Endodermal cell (in vitro differentiated cells): Measurements from ENCODE around the gene PREX1. TPM values are rescaled to one million over a fixed set of nuclear protein-coding genes. Genes with fewer than 3 reads are reported as not detected.

Experiments used
- DNase-seq: peaks from one replicate; pipeline ENCODE4 v3.0.0-alpha.2; 2017
- H3K27ac ChIP-seq: 2 replicates; pipeline ENCODE4 v1.5.1; 2013; ENCODE audit warnings: mild to moderate bottlenecking, low read depth, low read length, moderate library complexity
- H3K27me3 ChIP-seq: 2 replicates; pipeline ENCODE4 v1.6.1; 2013; ENCODE audit warnings: mild to moderate bottlenecking, low read length, moderate library complexity; ENCODE audit not compliant: insufficient read depth, control insufficient read depth, poor library complexity, severe bottlenecking
- H3K36me3 ChIP-seq: 2 replicates; pipeline ENCODE4 v1.7.0; 2013; ENCODE audit warnings: mild to moderate bottlenecking, low read length, moderate library complexity; ENCODE audit not compliant: control insufficient read depth, insufficient read depth
- H3K4me1 ChIP-seq: one replicate; pipeline ENCODE4 v1.7.0; 2013; ENCODE audit warnings: low read length; ENCODE audit not compliant: control insufficient read depth, insufficient read depth
- H3K4me3 ChIP-seq: 2 replicates; pipeline ENCODE4 v1.5.1; 2013; ENCODE audit warnings: mild to moderate bottlenecking, low read length, moderate library complexity
- H3K9ac ChIP-seq: 2 replicates; pipeline ENCODE4 v1.6.1; 2013; ENCODE audit warnings: mild to moderate bottlenecking, low read length, moderate library complexity; ENCODE audit not compliant: poor library complexity, severe bottlenecking; ENCODE audit errors: extremely low read depth
- H3K9me3 ChIP-seq: 2 replicates; pipeline ENCODE4 v1.6.1; 2013; ENCODE audit warnings: mild to moderate bottlenecking, low read length, moderate library complexity; ENCODE audit not compliant: control insufficient read depth
- H3K27ac Mint-ChIP-seq: 2 replicates; pipeline ENCODE4 v1.8.0; 2020; ENCODE audit warnings: mixed read lengths
- H3K27me3 Mint-ChIP-seq: 2 replicates; pipeline ENCODE4 v1.8.0; 2021; ENCODE audit warnings: mild to moderate bottlenecking, mixed read lengths; ENCODE audit not compliant: insufficient read depth
- H3K36me3 Mint-ChIP-seq: 2 replicates; pipeline ENCODE4 v1.8.0; 2020; ENCODE audit warnings: low read depth, mixed read lengths
- H3K4me1 Mint-ChIP-seq: 2 replicates; pipeline ENCODE4 v1.8.0; 2020; ENCODE audit warnings: mixed read lengths
- H3K4me3 Mint-ChIP-seq: 2 replicates; pipeline ENCODE4 v1.8.0; 2020; ENCODE audit warnings: mild to moderate bottlenecking, moderate library complexity, mixed read lengths
- H3K9me3 Mint-ChIP-seq: 2 replicates; pipeline ENCODE4 v1.8.0; 2020; ENCODE audit warnings: mild to moderate bottlenecking, mixed read lengths
- WGBS, 2 experiments: methylation state at CpG; one replicate each; pipeline versions ENCODE4 v1.1.5 to v1.1.7; 2013; ENCODE audit warnings: missing lambda C conversion rate in 2 of 2, mixed read lengths in 1 of 2; ENCODE audit not compliant: insufficient coverage in 1 of 2, insufficient read length in 1 of 2; 5-methylcytosine and 5-hydroxymethylcytosine counted together
- total RNA-seq, 2 donors: library from RNA; stranded (reverse); fragmentation: NEBNext Ultra II Directional in 1 of 2; extraction: Animal tissue kit (Norgen Biotek cat#: 25700) in 1 of 2; gene quantifications; 2 replicates in 1 of 2; 3 replicates in 1 of 2; pipeline ENCODE4 v1.2.1, GENCODE V29; 2021
- TF ChIP-seq, protein P1 (sequence below): fragments of 200-600 bp; sonication (generic); conservative IDR thresholded peaks from 2 replicates; pipeline ENCODE4 v1.5.0; 2021; ENCODE audit warnings: antibody characterized with exemption, mild to moderate bottlenecking

Gene PREX1
- total RNA-seq, 2 donors from 2014 or later = 65.3 to 70.5 TPM

DNA sequence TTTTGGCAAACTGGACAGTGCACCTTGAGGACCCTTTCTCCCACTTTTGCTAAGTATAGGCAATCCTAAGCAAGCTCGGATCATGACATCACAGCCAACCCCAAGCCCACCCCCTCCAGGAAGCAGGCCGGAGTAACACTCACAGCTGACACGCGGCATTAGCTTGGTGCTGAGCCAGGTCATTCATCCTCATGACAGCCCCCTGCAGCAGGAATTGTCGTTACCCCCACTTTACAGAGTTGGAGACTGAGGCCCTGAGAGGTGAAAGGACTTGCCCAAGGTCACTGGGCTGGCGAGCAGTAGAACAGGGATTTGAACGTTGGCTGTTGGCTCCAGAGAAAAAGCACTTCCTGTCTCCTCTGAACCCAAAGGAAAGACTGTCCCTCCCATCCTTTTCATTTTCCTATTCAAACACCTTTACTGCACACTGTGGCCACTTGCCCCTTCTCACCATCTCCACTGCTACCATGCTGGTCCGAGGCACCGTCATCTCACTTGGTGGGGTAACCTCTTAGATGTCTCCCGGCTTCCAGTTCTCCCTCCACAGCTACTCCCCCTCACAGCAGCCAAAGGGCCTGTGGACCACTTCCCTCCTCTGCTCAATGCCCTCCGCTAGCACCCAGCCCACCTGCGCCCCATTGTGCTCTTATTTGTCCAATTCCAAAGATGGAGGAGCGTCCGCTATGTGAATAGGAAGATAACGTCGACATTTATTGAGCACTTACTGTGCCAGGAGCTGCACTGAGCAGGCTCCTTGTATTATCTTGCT lies 84.7 kb downstream of the PREX1 start:
- Histone ChIP-seq H3K27ac (no peak overlapping the region), H3K9ac (no peak overlapping the region), H3K36me3 (peaks cover 71% of the 10 kb centered on the region), H3K27me3 (no peaks in the 10 kb centered on the region), H3K4me3 (no peak overlapping the region), H3K9me3 (no peaks in the 10 kb centered on the region), H3K4me1 (no peaks in the 10 kb centered on the region)
- no peaks in the 10 kb centered on the region for H3K27me3 Mint-ChIP-seq
- no peak for DNase-seq
- no peaks in the 10 kb centered on the region for H3K9me3 Mint-ChIP-seq
- 91 to 94% methylated on average over 15 to 16 of the region's 16 CpGs for WGBS, 2 experiments
- peaks cover 55% of the 10 kb centered on the region for H3K36me3 Mint-ChIP-seq
- H3K27ac Mint-ChIP-seq = no peak overlapping the region
- H3K4me1 Mint-ChIP-seq = peaks cover 5% of the 10 kb centered on the region
- H3K4me3 Mint-ChIP-seq = no peak overlapping the region
- TF ChIP-seq, protein P1, sequence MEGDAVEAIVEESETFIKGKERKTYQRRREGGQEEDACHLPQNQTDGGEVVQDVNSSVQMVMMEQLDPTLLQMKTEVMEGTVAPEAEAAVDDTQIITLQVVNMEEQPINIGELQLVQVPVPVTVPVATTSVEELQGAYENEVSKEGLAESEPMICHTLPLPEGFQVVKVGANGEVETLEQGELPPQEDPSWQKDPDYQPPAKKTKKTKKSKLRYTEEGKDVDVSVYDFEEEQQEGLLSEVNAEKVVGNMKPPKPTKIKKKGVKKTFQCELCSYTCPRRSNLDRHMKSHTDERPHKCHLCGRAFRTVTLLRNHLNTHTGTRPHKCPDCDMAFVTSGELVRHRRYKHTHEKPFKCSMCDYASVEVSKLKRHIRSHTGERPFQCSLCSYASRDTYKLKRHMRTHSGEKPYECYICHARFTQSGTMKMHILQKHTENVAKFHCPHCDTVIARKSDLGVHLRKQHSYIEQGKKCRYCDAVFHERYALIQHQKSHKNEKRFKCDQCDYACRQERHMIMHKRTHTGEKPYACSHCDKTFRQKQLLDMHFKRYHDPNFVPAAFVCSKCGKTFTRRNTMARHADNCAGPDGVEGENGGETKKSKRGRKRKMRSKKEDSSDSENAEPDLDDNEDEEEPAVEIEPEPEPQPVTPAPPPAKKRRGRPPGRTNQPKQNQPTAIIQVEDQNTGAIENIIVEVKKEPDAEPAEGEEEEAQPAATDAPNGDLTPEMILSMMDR = no peak

DNA sequence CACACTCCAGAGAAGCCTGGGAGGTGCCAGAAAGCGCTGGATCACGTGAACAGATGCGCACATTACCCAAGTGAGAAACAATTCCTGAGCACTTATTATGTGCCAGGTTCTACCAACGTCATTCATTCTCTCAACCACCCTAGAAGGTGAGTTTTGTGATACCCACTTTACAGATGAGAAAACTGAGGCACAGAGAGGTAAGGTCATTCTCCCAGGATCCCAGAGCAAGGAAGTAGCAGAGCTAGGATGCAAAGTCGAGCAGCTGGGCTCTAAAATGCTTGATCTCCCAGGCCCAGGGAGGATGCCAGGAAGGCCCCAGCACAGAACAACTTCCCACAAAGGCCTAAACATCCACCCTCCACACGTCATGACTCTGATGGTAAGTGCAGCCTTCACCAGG lies 85.6 kb downstream of the PREX1 start:
- no peak overlapping the region for H3K27ac Mint-ChIP-seq

DNA sequence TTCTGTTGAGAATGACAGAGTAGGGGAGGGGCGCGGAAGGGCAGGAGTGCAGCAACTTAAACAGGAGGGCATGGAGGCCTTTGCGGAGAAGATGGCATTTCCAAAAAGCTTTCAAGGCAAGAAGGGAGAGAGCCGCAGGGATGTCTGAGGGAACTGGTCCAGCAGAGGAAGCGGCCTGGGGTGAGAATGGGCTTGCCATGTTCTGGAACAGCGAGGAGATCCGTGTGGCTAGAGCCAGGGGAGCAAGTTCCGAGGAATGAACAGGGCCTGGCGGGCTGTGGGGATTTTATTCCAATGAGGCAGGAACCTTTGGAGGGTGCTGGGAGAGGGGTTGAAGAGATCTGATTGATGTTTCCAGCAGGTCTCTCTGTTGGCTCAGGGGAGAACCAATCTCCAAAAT lies 86.1 kb downstream of the PREX1 start:
- Mint-ChIP-seq H3K9me3 (no peaks in the 10 kb centered on the region), H3K4me1 (no peaks in the 10 kb centered on the region), H3K36me3 (peaks cover 69% of the 10 kb centered on the region), H3K4me3 (no peak overlapping the region), H3K27ac (no peak overlapping the region), H3K27me3 (no peaks in the 10 kb centered on the region)
- Histone ChIP-seq H3K9ac (no peak overlapping the region), H3K4me1 (no peaks in the 10 kb centered on the region), H3K4me3 (no peak overlapping the region), H3K27me3 (no peaks in the 10 kb centered on the region), H3K27ac (no peak overlapping the region), H3K36me3 (peaks cover 79% of the 10 kb centered on the region), H3K9me3 (no peaks in the 10 kb centered on the region)
- 95 to 98% methylated on average over 9 of the region's 9 CpGs for WGBS, 2 experiments
- TF ChIP-seq, protein P1 = no peak
- DNase-seq = no peak

More for the DNA sequence above, 85.6 kb downstream of the PREX1 start:
- Histone ChIP-seq H3K4me1 (no peaks in the 10 kb centered on the region), H3K9me3 (no peaks in the 10 kb centered on the region), H3K27ac (no peak overlapping the region), H3K4me3 (no peak overlapping the region), H3K9ac (no peak overlapping the region), H3K27me3 (no peaks in the 10 kb centered on the region), H3K36me3 (peaks cover 74% of the 10 kb centered on the region)
- peaks cover 2% of the 10 kb centered on the region for H3K4me1 Mint-ChIP-seq
- H3K4me3 Mint-ChIP-seq = no peak overlapping the region
- H3K36me3 Mint-ChIP-seq = peaks cover 64% of the 10 kb centered on the region
- H3K27me3 Mint-ChIP-seq = no peaks in the 10 kb centered on the region
- TF ChIP-seq, protein P1 = no peak
- H3K9me3 Mint-ChIP-seq = no peaks in the 10 kb centered on the region
- 95 to 100% methylated on average over 5 to 6 of the region's 6 CpGs for WGBS, 2 experiments
- DNase-seq = no peak
